ENCODE results near the gene KANSL1. TPM values are rescaled to one million over a fixed set of nuclear protein-coding genes. Genes with fewer than 3 reads are reported as not detected.

Gene KANSL1
- total RNA-seq, 1 donor from 2014 or later, result 121 TPM

DNA sequence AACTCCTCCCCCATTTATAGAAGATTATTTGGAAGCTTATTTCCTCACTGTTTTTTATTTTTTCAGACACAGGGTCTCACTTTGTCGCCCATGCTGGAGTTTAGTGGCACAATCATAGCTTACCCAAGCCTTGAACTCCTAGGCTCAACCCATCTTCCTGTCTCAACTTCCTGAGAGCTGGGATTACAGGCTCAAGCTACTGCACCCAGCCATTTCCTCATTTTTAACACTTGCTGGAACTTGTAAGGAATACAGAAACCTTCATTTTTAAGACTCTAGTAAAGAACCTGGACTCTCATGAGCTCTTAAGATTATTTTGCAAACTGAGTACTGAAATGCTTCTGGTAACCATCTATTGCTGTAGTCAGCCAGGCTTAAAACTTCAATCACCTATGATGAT is 29.9 kb downstream of the KANSL1 start:
- TF ChIP-seq CTCF (conservative IDR thresholded peaks at IDR 0.05), result no peak
- no peak for DNase-seq (ENCODE audit: low read depth, low spot score)
- H3K4me3 Mint-ChIP-seq, result no peak overlapping the region
- H3K27ac Mint-ChIP-seq (ENCODE audit: unreplicated experiment), result no peak overlapping the region
- peaks cover 58% of the 10 kb centered on the region for H3K4me1 Mint-ChIP-seq
- peaks cover 8% of the 10 kb centered on the region for H3K36me3 Mint-ChIP-seq (ENCODE audit: low read depth)
- no peaks in the 10 kb centered on the region for H3K27me3 Mint-ChIP-seq (ENCODE audit: low read depth)
- H3K9me3 Mint-ChIP-seq, result no peaks in the 10 kb centered on the region

GRCh38 chr17:46162866-46163265 is 30.4 kb downstream of the KANSL1 start:
- H3K27me3 Mint-ChIP-seq (ENCODE audit: low read depth), result no peaks in the 10 kb centered on the region
- peaks cover 57% of the 10 kb centered on the region for H3K4me1 Mint-ChIP-seq
- no peak for TF ChIP-seq CTCF (conservative IDR thresholded peaks at IDR 0.05)
- no peak for DNase-seq (ENCODE audit: low read depth, low spot score)
- H3K9me3 Mint-ChIP-seq, result no peaks in the 10 kb centered on the region
- no peak overlapping the region for H3K27ac Mint-ChIP-seq (ENCODE audit: unreplicated experiment)
- H3K4me3 Mint-ChIP-seq, result no peak overlapping the region
- H3K36me3 Mint-ChIP-seq (ENCODE audit: low read depth), result peaks cover 8% of the 10 kb centered on the region

DNA sequence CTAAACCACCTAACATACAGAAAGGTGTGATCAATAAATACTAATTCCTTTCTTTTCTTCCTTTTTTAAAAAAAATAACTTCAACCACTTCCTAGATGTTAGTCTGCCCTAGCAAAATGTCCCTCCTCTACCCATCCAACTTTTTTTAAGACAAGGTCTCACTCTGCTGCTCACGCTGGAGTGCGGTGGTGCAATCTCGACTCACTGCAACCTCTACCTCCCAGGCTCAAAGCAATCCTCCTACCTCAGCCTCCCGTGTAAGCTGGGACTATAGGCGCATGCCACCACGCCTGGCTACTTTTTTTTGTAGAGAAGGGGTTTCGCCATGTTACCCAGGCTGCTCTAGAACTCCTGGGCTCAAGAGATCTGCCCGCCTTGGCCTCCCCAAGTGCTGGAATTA is 33.1 kb downstream of the KANSL1 start:
- Mint-ChIP-seq H3K4me1 (peaks cover 63% of the 10 kb centered on the region), H3K27ac (ENCODE audit: unreplicated experiment) (no peak overlapping the region), H3K9me3 (no peaks in the 10 kb centered on the region), H3K36me3 (ENCODE audit: low read depth) (peaks cover 8% of the 10 kb centered on the region), H3K4me3 (no peak overlapping the region), H3K27me3 (ENCODE audit: low read depth) (no peaks in the 10 kb centered on the region)
- DNase-seq (ENCODE audit: low read depth, low spot score), result no peak
- TF ChIP-seq CTCF (conservative IDR thresholded peaks at IDR 0.05), result no peak

DNA sequence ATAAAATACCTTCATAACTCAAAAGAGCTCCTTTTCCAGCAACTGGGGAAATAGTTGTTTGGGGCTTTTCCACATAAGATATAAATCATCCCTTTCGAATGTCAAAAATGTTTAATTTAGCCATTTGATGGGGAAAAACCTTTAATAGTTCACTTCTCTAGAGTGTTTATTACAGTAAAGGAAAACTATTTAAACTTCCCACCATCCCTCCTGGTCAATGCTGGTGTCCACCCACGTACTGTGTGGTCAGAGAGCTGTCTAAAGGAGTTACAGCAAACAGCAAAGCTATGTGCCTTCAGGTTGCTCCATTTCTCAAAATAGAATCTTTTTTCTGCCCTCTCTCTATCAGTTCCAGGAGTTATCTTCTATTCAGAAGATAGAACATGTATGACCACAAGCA is 33.5 kb downstream of the KANSL1 start:
- Mint-ChIP-seq H3K27me3 (ENCODE audit: low read depth) (no peaks in the 10 kb centered on the region), H3K27ac (ENCODE audit: unreplicated experiment) (no peak overlapping the region), H3K36me3 (ENCODE audit: low read depth) (peaks cover 8% of the 10 kb centered on the region), H3K4me3 (no peak overlapping the region), H3K4me1 (peaks cover 60% of the 10 kb centered on the region), H3K9me3 (no peaks in the 10 kb centered on the region)
- no peak for TF ChIP-seq CTCF (conservative IDR thresholded peaks at IDR 0.05)
- DNase-seq (ENCODE audit: low read depth, low spot score), result no peak

- Mint-ChIP-seq H3K4me3 (no peak overlapping the region), H3K9me3 (no peaks in the 10 kb centered on the region), H3K27me3 (ENCODE audit: low read depth) (no peaks in the 10 kb centered on the region), H3K27ac (ENCODE audit: unreplicated experiment) (peak overlapping the region; percentile 52), H3K4me1 (peaks cover 58% of the 10 kb centered on the region), H3K36me3 (ENCODE audit: low read depth) (peaks cover 8% of the 10 kb centered on the region)
- no peak for DNase-seq (ENCODE audit: low read depth, low spot score)
- TF ChIP-seq CTCF (conservative IDR thresholded peaks at IDR 0.05), result no peak
Measured at GRCh38 chr17:46158323-46159296, 34.6 kb downstream of the KANSL1 start.

All from neural crest cell (in vitro differentiated cells).